GM23338 (cell line): ENCODE measurements around the gene POLE. TPM values are rescaled to one million over a fixed set of nuclear protein-coding genes. Genes with fewer than 3 reads are reported as not detected.

Source experiments
- CREB1 ChIP-seq: fragments of 250-450 bp; sonication (Bioruptor Pico); IDR thresholded peaks from 2 replicates; pipeline ENCODE4 v1.5.0; 2020; ENCODE audit warnings: low read depth, mild to moderate bottlenecking, moderate library complexity
- CTCF ChIP-seq, 2 experiments: fragments of 200-600 bp in 1 of 2; sonication (generic) in 1 of 2; conservative IDR thresholded peaks; 2 replicates each; pipeline versions ENCODE4 v1.5.1 to v1.6.1; 2016 to 2017; ENCODE audit warnings: antibody characterized with exemption in 2 of 2, low read depth in 2 of 2, mild to moderate bottlenecking in 2 of 2, moderate library complexity in 1 of 2
- EZH2 ChIP-seq: fragments of 200-600 bp; sonication (generic); IDR thresholded peaks from one replicate; pipeline ENCODE4 v1.8.0; 2017; ENCODE audit warnings: antibody characterized with exemption, mild to moderate bottlenecking, low read depth; ENCODE audit not compliant: unreplicated experiment
- EZH2phosphoT487 ChIP-seq: fragments of 200-600 bp; sonication (generic); IDR thresholded peaks from one replicate; pipeline ENCODE4 v1.8.1; 2018; ENCODE audit warnings: antibody characterized with exemption; ENCODE audit not compliant: unreplicated experiment
- JUNB ChIP-seq: IDR thresholded peaks from one replicate; pipeline ENCODE4 v1.6.1; 2016; ENCODE audit warnings: antibody characterized with exemption; ENCODE audit not compliant: unreplicated experiment
- NANOG ChIP-seq: IDR thresholded peaks from 2 replicates; pipeline ENCODE4 v1.6.1; 2016; ENCODE audit warnings: antibody characterized with exemption, borderline replicate concordance
- POLR2AphosphoS5 ChIP-seq: IDR thresholded peaks from 2 replicates; pipeline ENCODE4 v1.6.1; 2016; ENCODE audit warnings: antibody characterized with exemption, low read depth
- REST ChIP-seq: IDR thresholded peaks from one replicate; pipeline ENCODE4 v1.6.1; 2018; ENCODE audit warnings: antibody characterized with exemption; ENCODE audit not compliant: unreplicated experiment
- ZNF331 ChIP-seq: fragments of 250-450 bp; sonication (Bioruptor Pico); IDR thresholded peaks from 2 replicates; pipeline ENCODE4 v1.5.0; 2020; ENCODE audit warnings: low read depth, mild to moderate bottlenecking, moderate library complexity
- ZNF462 ChIP-seq: fragments of 250-450 bp; sonication (Bioruptor Pico); IDR thresholded peaks from 2 replicates; pipeline ENCODE4 v1.5.0; 2020; ENCODE audit warnings: mild to moderate bottlenecking, moderate library complexity
- polyA plus RNA-seq: library from polyadenylated mRNA; unstranded; fragments of >200 nt; fragmentation: Nextera tagmentation; extraction: Ambion mirVana; gene quantifications from 2 replicates; pipeline ENCODE4 v1.2.1, GENCODE V29; 2016
- total RNA-seq: library from RNA; depleted of rRNA; stranded (reverse); fragments of >200 nt; shearing (Covaris generic); gene quantifications from 2 replicates; pipeline ENCODE4 v1.2.3, GENCODE V29; 2014

Gene POLE
- total and polyA plus RNA-seq, 2 experiments from 2014 or later, result 33.6 to 125 TPM

- TF ChIP-seq ZNF462 (CRISPR knock-in tag), result no peak
- TF ChIP-seq ZNF331 (CRISPR knock-in tag), result no peak
- TF ChIP-seq POLR2AphosphoS5, result no peak
- no peak for TF ChIP-seq JUNB
- TF ChIP-seq EZH2, result no peak
- no peak for TF ChIP-seq CTCF (conservative IDR thresholded peaks at IDR 0.05; ENCODE audit: low read depth in 2 of 2)
- no peak for TF ChIP-seq CREB1 (CRISPR knock-in tag)
- TF ChIP-seq NANOG, result no peak
- TF ChIP-seq REST, result no peak
- no peak for TF ChIP-seq EZH2phosphoT487
Observed at GRCh38 chr12:132736378-132736777, 49.2 kb upstream of the POLE start (continued).
